HEK293 (cell line): Measurements from ENCODE around the gene GRIK4.

Experiments
- CTCF ChIA-PET: fragments of 350-600 bp; formaldehyde crosslinking; extraction: SDS; loops from one replicate; lab custom pipeline; 2021; ENCODE audit warnings: antibody characterized with exemption; lab: Yijun Ruan, JAX
- POLR2A ChIA-PET: fragments of 300-600 bp; formaldehyde crosslinking; extraction: SDS; loops from one replicate; lab custom pipeline; 2020; ENCODE audit warnings: antibody characterized with exemption, inconsistent platforms; lab: Yijun Ruan, JAX
- H3K27ac ChIP-seq: fragments of 200-500 bp; sonication (Bioruptor generic); 2 replicates; pipeline ENCODE4 v1.5.1; 2014; ENCODE audit warnings: low read depth, low read length, control low read depth, inconsistent platforms; ENCODE audit errors: extremely low read depth
- H3K36me3 ChIP-seq, 2 experiments: fragments of 200-500 bp in 1 of 2; sonication (Bioruptor generic) in 1 of 2; 1 replicate in 1 of 2; 2 replicates in 1 of 2; pipeline ENCODE4 v1.5.1; 2014 to 2017; ENCODE audit warnings: inconsistent platforms in 2 of 2, low read length in 2 of 2; ENCODE audit not compliant: control insufficient read depth in 2 of 2, insufficient read depth in 1 of 2
- H3K4me1 ChIP-seq: fragments of 200-500 bp; sonication (Bioruptor generic); 2 replicates; pipeline ENCODE4 v1.5.1; 2014; ENCODE audit warnings: mild to moderate bottlenecking, low read length, inconsistent platforms; ENCODE audit not compliant: control insufficient read depth, insufficient read depth
- H3K4me3 ChIP-seq: 2 replicates; pipeline ENCODE4 v1.5.1; 2011; ENCODE audit warnings: low read depth, mild to moderate bottlenecking, control low read depth, low read length, moderate library complexity
- H3K9me3 ChIP-seq: fragments of 200-500 bp; sonication (Bioruptor generic); 2 replicates; pipeline ENCODE4 v1.5.1; 2014; ENCODE audit warnings: low read depth, low read length, inconsistent platforms; ENCODE audit not compliant: control insufficient read depth, insufficient read depth
- CTCF ChIP-seq: fragments of 450-650 bp; formaldehyde crosslinking; IDR thresholded peaks from 2 replicates; pipeline ENCODE4 v1.5.1; 2016; ENCODE audit warnings: missing biosample characterization, missing genetic modification characterization
- PRDM4 ChIP-seq: fragments of 450-650 bp; formaldehyde crosslinking; IDR thresholded peaks from 2 replicates; pipeline ENCODE4 v1.5.1; 2017; ENCODE audit warnings: missing biosample characterization, missing genetic modification characterization
- RBAK ChIP-seq: fragments of 450-650 bp; formaldehyde crosslinking; IDR thresholded peaks from 2 replicates; pipeline ENCODE4 v1.5.1; 2016; ENCODE audit warnings: missing biosample characterization, missing genetic modification characterization
- TSHZ1 ChIP-seq: fragments of 450-650 bp; formaldehyde crosslinking; IDR thresholded peaks from 2 replicates; pipeline ENCODE4 v1.5.1; 2016; ENCODE audit warnings: missing biosample characterization, missing genetic modification characterization, borderline replicate concordance
- ZBTB10 ChIP-seq: fragments of 450-650 bp; formaldehyde crosslinking; IDR thresholded peaks from 2 replicates; pipeline ENCODE4 v1.5.1; 2016; ENCODE audit warnings: missing biosample characterization, missing genetic modification characterization
- ZNF10 ChIP-seq: fragments of 450-650 bp; formaldehyde crosslinking; IDR thresholded peaks from 2 replicates; pipeline ENCODE4 v1.5.1; 2017; ENCODE audit warnings: missing biosample characterization, missing genetic modification characterization
- ZNF132 ChIP-seq: fragments of 450-650 bp; formaldehyde crosslinking; IDR thresholded peaks from 2 replicates; pipeline ENCODE4 v1.5.1; 2017; ENCODE audit warnings: missing biosample characterization, missing genetic modification characterization, borderline replicate concordance
- ZNF133 ChIP-seq: fragments of 450-650 bp; formaldehyde crosslinking; IDR thresholded peaks from 2 replicates; pipeline ENCODE4 v1.5.1; 2016; ENCODE audit warnings: missing biosample characterization, missing genetic modification characterization
- ZNF18 ChIP-seq: fragments of 450-650 bp; formaldehyde crosslinking; IDR thresholded peaks from 2 replicates; pipeline ENCODE4 v1.5.1; 2016; ENCODE audit warnings: missing biosample characterization, missing genetic modification characterization
- ZNF2 ChIP-seq: fragments of 450-650 bp; formaldehyde crosslinking; IDR thresholded peaks from 2 replicates; pipeline ENCODE4 v1.5.1; 2016; ENCODE audit warnings: missing biosample characterization, missing genetic modification characterization
- ZNF214 ChIP-seq: fragments of 450-650 bp; formaldehyde crosslinking; IDR thresholded peaks from 2 replicates; pipeline ENCODE4 v1.5.1; 2017; ENCODE audit warnings: missing biosample characterization, mild to moderate bottlenecking, missing genetic modification characterization, borderline replicate concordance
- ZNF280D ChIP-seq: fragments of 450-650 bp; formaldehyde crosslinking; IDR thresholded peaks from 2 replicates; pipeline ENCODE4 v1.5.1; 2016; ENCODE audit warnings: missing biosample characterization, missing genetic modification characterization
- ZNF394 ChIP-seq: fragments of 450-650 bp; formaldehyde crosslinking; IDR thresholded peaks from 2 replicates; pipeline ENCODE4 v1.5.1; 2016; ENCODE audit warnings: missing biosample characterization, missing genetic modification characterization, mild to moderate bottlenecking, moderate library complexity, borderline replicate concordance
- ZNF530 ChIP-seq: fragments of 450-650 bp; formaldehyde crosslinking; IDR thresholded peaks from 2 replicates; pipeline ENCODE4 v1.5.1; 2016; ENCODE audit warnings: low read depth, missing biosample characterization, missing genetic modification characterization
- ZNF629 ChIP-seq: fragments of 450-650 bp; formaldehyde crosslinking; IDR thresholded peaks from 2 replicates; pipeline ENCODE4 v1.5.1; 2017; ENCODE audit warnings: missing biosample characterization, missing genetic modification characterization
- ZNF701 ChIP-seq: fragments of 450-650 bp; formaldehyde crosslinking; IDR thresholded peaks from 2 replicates; pipeline ENCODE4 v1.5.1; 2016; ENCODE audit warnings: missing biosample characterization, missing genetic modification characterization

The GRIK4 gene

GRCh38 chr11:120969993-120970392, 458.4 kb downstream of the GRIK4 start:
- Histone ChIP-seq H3K36me3 (no peaks in the 10 kb centered on the region), H3K4me1 (no peaks in the 10 kb centered on the region), H3K27ac (no peak overlapping the region), H3K9me3 (no peaks in the 10 kb centered on the region), H3K4me3 (no peak overlapping the region)
- POLR2A ChIA-PET = no interaction called here
- CTCF ChIA-PET = no interaction called here
- TF ChIP-seq ZNF280D = no peak
- TF ChIP-seq PRDM4 (tag by site-specific recombination) = no peak
- no peak for TF ChIP-seq ZNF133
- no peak for TF ChIP-seq ZNF701
- TF ChIP-seq ZNF2 (tag by site-specific recombination) = no peak
- TF ChIP-seq ZNF530 (tag by site-specific recombination) = no peak
- no peak for TF ChIP-seq ZNF629 (tag by site-specific recombination)
- TF ChIP-seq ZNF10 (tag by site-specific recombination) = no peak
- TF ChIP-seq RBAK (tag by site-specific recombination) = no peak
- no peak for TF ChIP-seq ZNF132 (tag by site-specific recombination)
- no peak for TF ChIP-seq ZNF214 (tag by site-specific recombination)
- TF ChIP-seq TSHZ1 (tag by site-specific recombination) = no peak
- TF ChIP-seq ZNF394 (tag by site-specific recombination) = no peak
- no peak for TF ChIP-seq ZBTB10 (tag by site-specific recombination)
- TF ChIP-seq CTCF = no peak
- TF ChIP-seq ZNF18 = no peak
